ENCODE measurements around the gene RCAN2.
A peak's percentile ranks its signal among the peaks of the same experiment; 100 is the strongest.

RCAN2 gene

DNA sequence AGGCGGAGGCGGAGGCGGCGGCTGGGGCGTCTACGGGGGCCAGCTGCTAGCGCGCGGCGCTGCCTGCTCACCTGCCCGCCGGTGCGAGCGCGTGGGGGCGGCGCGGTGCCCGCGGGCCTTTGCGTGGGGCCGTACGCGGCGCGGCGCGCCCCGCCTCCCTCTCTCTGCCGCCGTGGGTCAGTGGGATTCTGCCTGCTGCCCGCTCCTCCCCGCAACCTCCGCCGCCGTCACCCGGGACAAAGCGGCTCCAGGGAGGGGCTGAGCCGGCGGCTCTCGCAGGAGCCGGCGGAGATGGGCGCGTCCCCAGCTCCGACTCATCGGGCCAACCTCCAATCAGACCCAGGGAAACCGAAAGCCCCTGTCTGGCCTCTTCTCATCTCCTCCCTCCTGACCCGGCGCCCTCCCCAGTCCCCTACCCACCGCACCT lies at the start of gene RCAN2:
Gene RCAN2 (minus strand): TSS at position 249 of the 427 bp plus-strand sequence.
- peak; percentile 87 for ATAC-seq
- DNase-seq, result peak; percentile 35
- peaks cover 74% of the 10 kb centered on the region for H3K27me3 Mint-ChIP-seq
- no peak within 1 kb of the TSS for H3K27ac Mint-ChIP-seq
- H3K4me1 Mint-ChIP-seq, result peaks cover 7% of the 10 kb centered on the region
- no peaks in the 10 kb centered on the region for H3K9me3 Mint-ChIP-seq
- H3K36me3 Mint-ChIP-seq (ENCODE audit: low read depth), result no peaks in the 10 kb centered on the region
- peak within 1 kb of the TSS; percentile 53 for H3K4me3 Mint-ChIP-seq

DNA sequence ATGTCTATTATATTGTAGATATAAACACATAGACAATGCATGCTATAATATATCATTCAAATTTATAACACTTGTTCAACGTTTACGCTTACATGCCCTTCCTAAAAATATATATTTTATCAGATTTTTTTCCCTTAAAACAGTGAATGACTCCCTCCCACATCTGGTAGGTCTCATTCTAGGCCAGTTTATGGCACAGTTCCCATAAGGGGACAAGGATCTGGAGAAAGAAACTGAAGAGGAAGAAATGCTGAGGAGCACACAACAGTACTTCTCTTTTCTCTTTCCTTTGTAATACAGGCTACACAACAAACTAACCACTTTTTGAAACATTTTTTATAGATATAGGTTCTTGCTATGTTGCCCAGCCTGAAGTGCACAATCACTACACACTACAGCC lies 48.6 kb upstream of the RCAN2 start:
- H3K27ac Mint-ChIP-seq, result no peak overlapping the region
- no peak for DNase-seq
- H3K4me1 Mint-ChIP-seq, result no peaks in the 10 kb centered on the region
- no peak overlapping the region for H3K4me3 Mint-ChIP-seq
- H3K36me3 Mint-ChIP-seq (ENCODE audit: low read depth), result no peaks in the 10 kb centered on the region
- H3K9me3 Mint-ChIP-seq, result peaks cover 11% of the 10 kb centered on the region
- peaks cover 31% of the 10 kb centered on the region for H3K27me3 Mint-ChIP-seq
- ATAC-seq, result no peak

GRCh38 chr6:46538800-46539480 lies 47.7 kb upstream of the RCAN2 start:
- no peak for ATAC-seq
- no peak for DNase-seq
- peaks cover 4% of the 10 kb centered on the region for H3K9me3 Mint-ChIP-seq
- no peak overlapping the region for H3K4me3 Mint-ChIP-seq
- peaks cover 31% of the 10 kb centered on the region for H3K27me3 Mint-ChIP-seq
- H3K4me1 Mint-ChIP-seq, result no peaks in the 10 kb centered on the region
- no peaks in the 10 kb centered on the region for H3K36me3 Mint-ChIP-seq (ENCODE audit: low read depth)
- H3K27ac Mint-ChIP-seq, result no peak overlapping the region

DNA sequence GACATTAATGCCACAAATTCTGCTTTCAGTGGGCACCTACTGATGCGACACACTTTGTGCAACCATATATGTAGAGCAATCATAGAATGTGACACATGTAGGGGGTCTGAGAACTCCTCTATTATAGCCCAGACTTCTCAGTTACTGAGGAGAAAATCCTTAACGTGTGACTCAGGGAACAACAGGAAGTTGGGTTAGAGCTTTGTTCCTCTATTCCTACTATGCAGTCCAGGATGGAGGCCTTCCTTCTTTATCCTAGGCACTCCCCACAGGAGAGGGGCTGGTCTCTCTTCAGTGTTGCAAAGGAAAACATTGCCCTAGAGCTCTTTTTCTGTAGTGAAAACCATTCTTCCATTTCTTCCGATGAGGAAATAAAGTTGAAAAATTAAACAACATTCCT lies 39.6 kb upstream of the RCAN2 start:
- no peak overlapping the region for H3K4me3 Mint-ChIP-seq
- H3K27ac Mint-ChIP-seq, result no peak overlapping the region
- H3K36me3 Mint-ChIP-seq (ENCODE audit: low read depth), result no peaks in the 10 kb centered on the region
- H3K9me3 Mint-ChIP-seq, result no peaks in the 10 kb centered on the region
- peaks cover 15% of the 10 kb centered on the region for H3K27me3 Mint-ChIP-seq
- no peak for DNase-seq
- no peaks in the 10 kb centered on the region for H3K4me1 Mint-ChIP-seq
- no peak for ATAC-seq

DNA sequence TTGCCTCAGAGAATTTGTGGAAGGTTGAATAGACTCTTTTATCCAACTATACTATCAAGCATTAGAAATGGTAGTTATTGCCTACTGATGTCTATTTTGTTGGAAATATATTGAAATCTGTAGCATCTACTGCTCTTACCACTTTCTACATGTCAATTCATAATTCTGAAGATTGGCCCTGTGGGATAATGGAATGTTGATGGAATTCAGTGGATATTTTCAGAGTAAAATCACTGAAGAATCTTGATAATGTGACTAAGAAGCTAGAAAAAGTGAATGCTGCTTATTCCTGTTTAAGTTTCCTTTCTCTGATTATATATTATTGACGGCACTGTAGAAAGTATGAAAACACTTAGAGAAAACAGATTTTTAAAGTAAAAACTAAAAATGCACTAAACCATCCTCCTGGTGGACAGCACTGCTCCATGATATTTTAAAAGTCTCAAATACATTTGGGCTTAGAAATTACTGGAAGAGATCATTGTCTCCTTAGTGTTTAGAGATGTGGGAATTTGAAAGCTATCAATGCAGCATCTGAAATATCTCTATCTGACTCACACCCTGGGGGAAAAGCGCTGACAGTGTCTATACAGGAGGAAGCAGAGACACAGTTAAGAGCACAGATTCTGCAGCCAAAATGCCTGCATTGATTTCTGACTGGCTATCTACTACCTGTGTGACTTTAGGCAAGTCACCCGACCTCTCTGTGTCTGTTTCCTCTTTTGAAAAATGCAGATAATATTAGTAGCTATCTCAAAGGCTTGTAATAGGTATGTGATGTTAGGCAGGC lies 37.9 kb upstream of the RCAN2 start:
- DNase-seq, result no peak
- peaks cover 19% of the 10 kb centered on the region for H3K27me3 Mint-ChIP-seq

GRCh38 chr6:46526607-46527006 lies 35.4 kb upstream of the RCAN2 start:
- Mint-ChIP-seq H3K4me3 (no peak overlapping the region), H3K27me3 (peaks cover 24% of the 10 kb centered on the region), H3K27ac (no peak overlapping the region), H3K9me3 (no peaks in the 10 kb centered on the region), H3K36me3 (ENCODE audit: low read depth) (no peaks in the 10 kb centered on the region), H3K4me1 (no peaks in the 10 kb centered on the region)
- ATAC-seq (no peak), DNase-seq (no peak)

More for the DNA sequence above, 37.9 kb upstream of the RCAN2 start:
- Mint-ChIP-seq H3K36me3 (ENCODE audit: low read depth) (no peaks in the 10 kb centered on the region), H3K9me3 (no peaks in the 10 kb centered on the region), H3K27ac (no peak overlapping the region), H3K4me3 (no peak overlapping the region), H3K4me1 (no peaks in the 10 kb centered on the region)
- no peak for ATAC-seq

DNA sequence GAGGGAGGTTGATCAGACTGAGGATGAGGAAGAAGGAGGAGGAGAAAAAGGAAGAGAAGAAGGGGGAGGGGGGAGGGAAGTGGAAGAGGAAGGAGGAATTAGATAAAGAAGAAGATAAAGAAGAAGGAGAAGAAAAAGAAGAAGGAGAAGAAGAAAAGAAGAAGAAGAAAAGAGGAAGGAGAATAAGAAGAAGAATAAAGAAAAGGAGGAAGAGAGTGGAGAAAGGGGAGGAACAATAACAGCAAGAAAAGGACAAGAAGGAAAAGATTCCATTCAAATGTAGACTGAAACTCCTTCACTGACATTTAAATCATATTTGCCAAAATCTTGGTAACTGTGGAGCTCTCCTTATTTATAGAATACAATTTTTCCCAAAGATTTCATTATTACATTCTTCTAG lies 34.3 kb upstream of the RCAN2 start:
- H3K36me3 Mint-ChIP-seq (ENCODE audit: low read depth), result no peaks in the 10 kb centered on the region
- no peak for ATAC-seq
- DNase-seq, result no peak
- H3K27me3 Mint-ChIP-seq, result peaks cover 27% of the 10 kb centered on the region
- no peak overlapping the region for H3K4me3 Mint-ChIP-seq
- H3K4me1 Mint-ChIP-seq, result no peaks in the 10 kb centered on the region
- no peaks in the 10 kb centered on the region for H3K9me3 Mint-ChIP-seq
- no peak overlapping the region for H3K27ac Mint-ChIP-seq

DNA sequence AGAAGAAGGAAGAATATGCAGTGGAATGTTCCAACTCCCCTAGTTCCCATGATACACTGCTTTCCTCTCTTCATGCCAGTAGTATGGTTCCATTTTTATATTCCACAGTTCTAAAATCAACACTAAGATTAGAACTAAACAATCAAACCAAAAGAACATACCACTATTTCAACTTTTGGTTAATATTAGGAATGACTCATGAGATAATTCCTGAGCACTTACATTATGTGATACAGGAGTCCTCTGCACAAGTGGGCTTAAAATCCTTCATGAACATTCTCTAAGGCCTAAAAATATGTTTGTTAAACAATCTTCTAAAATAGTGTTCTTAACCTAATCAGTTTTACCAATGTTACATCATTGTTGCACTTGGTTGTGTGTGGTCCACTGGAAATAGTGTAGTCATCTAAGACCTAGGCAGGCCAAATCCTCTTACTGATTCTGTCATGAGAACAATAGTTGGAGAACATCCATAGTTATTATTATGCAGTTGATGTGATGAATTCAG lies 30.3 kb upstream of the RCAN2 start:
- ATAC-seq (no peak), DNase-seq (no peak)
- Mint-ChIP-seq H3K36me3 (ENCODE audit: low read depth) (no peaks in the 10 kb centered on the region), H3K9me3 (no peaks in the 10 kb centered on the region), H3K27me3 (peaks cover 22% of the 10 kb centered on the region), H3K4me1 (no peaks in the 10 kb centered on the region), H3K4me3 (no peak overlapping the region), H3K27ac (no peak overlapping the region)

DNA sequence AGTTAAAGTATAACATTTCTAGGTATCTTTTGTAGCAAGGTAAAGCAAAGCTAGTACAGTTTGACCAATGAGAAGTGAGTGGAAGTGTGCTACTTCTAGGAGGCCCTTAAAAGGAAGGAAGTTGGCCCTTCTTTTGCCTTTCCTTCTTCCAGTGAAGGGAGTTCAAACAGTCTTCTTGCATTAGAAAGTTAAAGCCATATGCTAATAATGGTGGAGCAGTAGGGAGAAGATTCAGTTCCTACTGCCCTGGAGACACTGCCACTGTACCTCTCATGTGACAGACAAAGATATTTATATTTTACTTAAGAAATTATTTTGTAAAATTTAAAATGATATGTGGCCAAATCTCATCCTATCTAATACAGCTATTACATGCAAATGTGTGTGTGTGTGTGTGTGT lies 26.0 kb upstream of the RCAN2 start:
- Mint-ChIP-seq H3K27me3 (peaks cover 11% of the 10 kb centered on the region), H3K36me3 (ENCODE audit: low read depth) (no peaks in the 10 kb centered on the region), H3K4me1 (no peaks in the 10 kb centered on the region), H3K9me3 (no peaks in the 10 kb centered on the region), H3K4me3 (no peak overlapping the region), H3K27ac (no peak overlapping the region)
- no peak for ATAC-seq
- DNase-seq, result no peak

- no peak for DNase-seq
- Mint-ChIP-seq H3K4me1 (no peaks in the 10 kb centered on the region), H3K36me3 (ENCODE audit: low read depth) (no peaks in the 10 kb centered on the region), H3K27me3 (peaks cover 8% of the 10 kb centered on the region), H3K9me3 (no peaks in the 10 kb centered on the region), H3K4me3 (no peak overlapping the region), H3K27ac (no peak overlapping the region)
- no peak for ATAC-seq
Measured at GRCh38 chr6:46513533-46513932, 22.3 kb upstream of the RCAN2 start.

DNA sequence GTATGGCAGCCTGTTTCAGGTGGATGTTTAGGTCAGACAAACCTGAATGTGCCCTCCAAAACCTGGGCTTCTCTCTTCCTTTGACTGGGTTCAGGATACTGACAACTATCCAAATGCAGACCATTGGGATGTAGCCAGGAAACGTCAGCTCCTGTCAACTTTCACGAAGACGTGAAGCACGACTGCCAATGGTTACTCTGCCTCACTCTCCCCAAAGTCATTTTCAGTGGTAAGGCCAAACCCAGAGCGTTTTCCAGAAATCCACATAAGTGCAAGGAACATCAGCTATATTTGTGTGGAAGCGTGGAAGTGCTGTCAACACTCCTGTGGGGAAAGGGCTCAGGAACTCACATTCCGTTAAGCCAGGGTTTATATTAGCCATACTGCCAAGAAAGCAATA lies 20.1 kb upstream of the RCAN2 start:
- H3K27me3 Mint-ChIP-seq, result peaks cover 5% of the 10 kb centered on the region
- H3K9me3 Mint-ChIP-seq, result no peaks in the 10 kb centered on the region
- DNase-seq (no peak), ATAC-seq (no peak)
- no peaks in the 10 kb centered on the region for H3K4me1 Mint-ChIP-seq
- H3K4me3 Mint-ChIP-seq, result no peak overlapping the region
- no peaks in the 10 kb centered on the region for H3K36me3 Mint-ChIP-seq (ENCODE audit: low read depth)
- no peak overlapping the region for H3K27ac Mint-ChIP-seq

- Mint-ChIP-seq H3K9me3 (no peaks in the 10 kb centered on the region), H3K4me1 (no peaks in the 10 kb centered on the region), H3K27ac (no peak overlapping the region), H3K27me3 (peaks cover 5% of the 10 kb centered on the region), H3K36me3 (ENCODE audit: low read depth) (no peaks in the 10 kb centered on the region), H3K4me3 (no peak overlapping the region)
- DNase-seq, result no peak
- no peak for ATAC-seq
Measured at GRCh38 chr6:46510651-46511050, 19.4 kb upstream of the RCAN2 start.

- Mint-ChIP-seq H3K4me3 (no peak overlapping the region), H3K4me1 (no peaks in the 10 kb centered on the region), H3K36me3 (ENCODE audit: low read depth) (no peaks in the 10 kb centered on the region), H3K27me3 (peaks cover 5% of the 10 kb centered on the region), H3K27ac (no peak overlapping the region), H3K9me3 (no peaks in the 10 kb centered on the region)
- no peak for DNase-seq
- no peak for ATAC-seq
Measured at GRCh38 chr6:46509981-46510510, 18.8 kb upstream of the RCAN2 start.

- Mint-ChIP-seq H3K9me3 (no peaks in the 10 kb centered on the region), H3K4me1 (no peaks in the 10 kb centered on the region), H3K4me3 (no peak overlapping the region), H3K36me3 (ENCODE audit: low read depth) (no peaks in the 10 kb centered on the region), H3K27me3 (peaks cover 5% of the 10 kb centered on the region), H3K27ac (no peak overlapping the region)
- ATAC-seq (no peak), DNase-seq (no peak)
Measured at GRCh38 chr6:46509063-46509462, 17.8 kb upstream of the RCAN2 start.

DNA sequence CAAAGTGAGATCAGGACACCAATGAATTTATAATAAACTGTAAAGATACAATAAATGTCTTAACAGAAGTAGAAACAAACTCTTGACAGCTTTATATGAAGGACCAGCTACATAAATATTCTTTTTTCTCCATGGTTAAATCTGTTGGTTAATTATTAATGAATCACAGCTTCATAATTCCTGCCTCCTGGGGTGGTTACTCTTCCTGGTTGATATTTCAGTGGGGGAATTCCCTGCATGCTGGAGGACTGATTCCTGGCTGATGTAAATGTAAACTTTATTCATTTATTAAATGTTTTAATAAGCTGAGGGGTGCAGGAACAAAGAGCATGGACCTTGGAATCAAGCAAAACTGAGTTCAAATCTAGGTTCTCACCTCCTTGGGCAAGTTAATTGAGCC lies 16.2 kb upstream of the RCAN2 start:
- no peak for DNase-seq

More for the DNA sequence above, 16.2 kb upstream of the RCAN2 start:
- no peak overlapping the region for H3K27ac Mint-ChIP-seq
- no peaks in the 10 kb centered on the region for H3K4me1 Mint-ChIP-seq
- H3K4me3 Mint-ChIP-seq, result no peak overlapping the region
- peaks cover 2% of the 10 kb centered on the region for H3K27me3 Mint-ChIP-seq
- no peaks in the 10 kb centered on the region for H3K36me3 Mint-ChIP-seq (ENCODE audit: low read depth)
- H3K9me3 Mint-ChIP-seq, result no peaks in the 10 kb centered on the region
- no peak for ATAC-seq

All from activated naive CD8-positive, alpha-beta T cell treated with anti-CD3 and anti-CD28 coated beads, Interleukin-2, amount 50 U/mL, for 24 hours (primary cell).